RWPE1 (cell line): ENCODE measurements around the gene SP2.
A peak's percentile ranks its signal among the peaks of the same experiment; 100 is the strongest.

ENCODE experiments used
- CTCF ChIA-PET: fragments of 350-600 bp; sonication (Branson Sonifier 250); formaldehyde crosslinking; extraction: SDS; loops from one replicate; lab custom pipeline; 2021; lab: Yijun Ruan, JAX
- POLR2A ChIA-PET: fragments of 400-600 bp; formaldehyde crosslinking; extraction: SDS; loops from one replicate; lab custom pipeline; 2020; ENCODE audit warnings: antibody characterized with exemption; ENCODE audit not compliant: low non-redundant PET; lab: Yijun Ruan, JAX
- DNase-seq: peaks from one replicate; pipeline ENCODE4 v3.0.0; 2012; ENCODE audit warnings: low spot score
- H3K27ac ChIP-seq: fragments of 450-650 bp; 2 replicates; pipeline ENCODE4 v1.5.1; 2017
- CTCF ChIP-seq: fragments of 450-650 bp; conservative IDR thresholded peaks from 2 replicates; pipeline ENCODE4 v1.5.1; 2017; ENCODE audit warnings: low read depth, mild to moderate bottlenecking

SP2 gene

GRCh38 chr17:47942568-47942967 lies 46.5 kb downstream of the SP2 start:
- CTCF ChIA-PET, result interaction anchor here (1.0 to 1.1 kb wide), 3 partner anchors 9 to 53 kb away, joined by 3 read pairs; no protein-coding TSS in a partner anchor
- H3K27ac ChIP-seq, result peak overlapping the region; percentile 84
- POLR2A ChIA-PET, result no interaction called here
- TF ChIP-seq CTCF, result no peak
- DNase-seq, result no peak

GRCh38 chr17:47945080-47945479 lies 49.0 kb downstream of the SP2 start:
- no peak for DNase-seq
- no peak for TF ChIP-seq CTCF
- H3K27ac ChIP-seq, result peak overlapping the region; percentile 76
- ChIA-PET POLR2A (no interaction called here), CTCF (interaction anchor here (1.3 kb wide), 1 partner anchor 104 kb away, joined by 3 read pairs; no protein-coding TSS in a partner anchor)

- CTCF ChIA-PET, result interaction anchor here (0.6 to 1.8 kb wide), 9 partner anchors 12 to 1269 kb away, joined by 3 to 15 read pairs (median 5); partner anchors contain the start of genes CDK5RAP3, PRR15L and SP2
- POLR2A ChIA-PET, result no interaction called here
- no peak for TF ChIP-seq CTCF
- peak overlapping the region; percentile 76 for H3K27ac ChIP-seq
- DNase-seq, result no peak
These were observed 49.8 kb downstream of the SP2 start for GRCh38 chr17:47945529-47946508.

GRCh38 chr17:47946516-47946915 lies 50.5 kb downstream of the SP2 start:
- no peak for DNase-seq
- ChIA-PET CTCF (interaction anchor here (0.6 to 1.8 kb wide), 12 partner anchors 8 to 105 kb away, joined by 3 to 15 read pairs (median 5); partner anchors contain the start of genes CDK5RAP3, PRR15L, SCRN2 and SP2), POLR2A (interaction anchor here (0.9 kb wide), 1 partner anchor 50 kb away, joined by 3 read pairs; no protein-coding TSS in a partner anchor)
- no peak for TF ChIP-seq CTCF
- H3K27ac ChIP-seq, result peak overlapping the region; percentile 76

- ChIA-PET CTCF (interaction anchor here (0.5 to 1.8 kb wide), 19 partner anchors 8 to 151 kb away, joined by 3 to 15 read pairs (median 4); partner anchors contain the start of genes CDK5RAP3, PRR15L, SCRN2 and SP2), POLR2A (interaction anchor here (0.9 kb wide), 1 partner anchor 50 kb away, joined by 3 read pairs; no protein-coding TSS in a partner anchor)
- peak; percentile 92 for TF ChIP-seq CTCF
- H3K27ac ChIP-seq, result peak overlapping the region; percentile 76
- peak; percentile 99 for DNase-seq
These were observed 50.9 kb downstream of the SP2 start for GRCh38 chr17:47946929-47947397.

- H3K27ac ChIP-seq, result peak overlapping the region; percentile 74
- DNase-seq, result no peak
- ChIA-PET CTCF (interaction anchor here (0.6 to 2.5 kb wide), 15 partner anchors 9 to 387 kb away, joined by 3 to 17 read pairs (median 4); partner anchors contain the start of genes CDK5RAP3, PRR15L and SCRN2), POLR2A (interaction anchor here (1.0 kb wide), 1 partner anchor 8 kb away, joined by 3 read pairs; no protein-coding TSS in a partner anchor)
- TF ChIP-seq CTCF, result no peak
These were observed 52.7 kb downstream of the SP2 start for GRCh38 chr17:47948706-47949196.
